HCT116 (cell line): Measurements from ENCODE around the gene KCTD2. TPM values are rescaled to one million over a fixed set of nuclear protein-coding genes. Genes with fewer than 3 reads are reported as not detected.
A peak's percentile ranks its signal among the peaks of the same experiment; 100 is the strongest.

ENCODE experiments used
- ATAC-seq: fragments of 200-7000 bp; cut with Tn5 transposase; 2 replicates; pipeline ENCODE4 v1.9.1; 2020; ENCODE audit warnings: mild to moderate bottlenecking, moderate library complexity
- BruUV-seq: library from RNA; stranded (reverse); fragments of 400-500 nt; replicated peaks from 2 replicates; lab custom pipeline; 2021; lab: Mats Ljungman, UMichigan
- CTCF ChIA-PET: fragments of 300-600 bp; sonication (Branson Sonifier 250); formaldehyde crosslinking; loops from one replicate; lab custom pipeline; 2021; ENCODE audit warnings: antibody characterized with exemption; lab: Charles Lee
- POLR2A ChIA-PET: fragments of 300-600, 350-600 bp; sonication (Branson Sonifier 250); formaldehyde crosslinking; loops from one replicate; lab custom pipeline; 2021; ENCODE audit warnings: antibody characterized with exemption; lab: Charles Lee
- RAD21 ChIA-PET, 2 experiments: fragments of 300-600 bp; sonication (Branson Sonifier 250); formaldehyde crosslinking; loops; one replicate each; lab custom pipeline; 2023; ENCODE audit warnings: low total read pairs in 2 of 2; ENCODE audit not compliant: uncharacterized antibody in 2 of 2, unreplicated experiment in 2 of 2, low non-redundant PET in 1 of 2; lab: Charles Lee
- DNase-seq: peaks from one replicate; pipeline ENCODE4 v3.0.0-alpha.2; 2010; ENCODE audit warnings: low read depth, low spot score
- H2AFZ ChIP-seq: fragments of 200-600 bp; shearing (Covaris generic), sonication (generic); 2 replicates; pipeline ENCODE4 v1.6.1; 2017; ENCODE audit warnings: low read depth, mixed run types, mixed read lengths, antibody characterized with exemption, low read length; ENCODE audit not compliant: poor library complexity, severe bottlenecking
- H3K27ac ChIP-seq: 2 replicates; pipeline ENCODE4 v1.5.1; 2012; ENCODE audit warnings: low read depth, low read length
- H3K27me3 ChIP-seq: fragments of 200-600 bp; sonication (generic); 2 replicates; pipeline ENCODE4 v1.6.1; 2016; ENCODE audit warnings: mixed run types, low read length, mixed read lengths; ENCODE audit not compliant: insufficient read depth
- H3K36me3 ChIP-seq, 2 experiments: fragments of 200-500 bp in 1 of 2; fragments of 200-600 bp in 1 of 2; sonication (Bioruptor generic) in 1 of 2; sonication (generic) in 1 of 2; 2 replicates each; pipeline versions ENCODE4 v1.5.1 to v1.6.1; 2014 to 2016; ENCODE audit warnings: low read length in 2 of 2, inconsistent platforms in 1 of 2, mixed read lengths in 1 of 2, mixed run types in 1 of 2; ENCODE audit not compliant: insufficient read depth in 2 of 2, control insufficient read depth in 1 of 2
- H3K4me1 ChIP-seq, 2 experiments: fragments of 200-600 bp in 1 of 2; sonication (generic) in 1 of 2; 2 replicates each; pipeline versions ENCODE4 v1.5.1 to v1.6.1; 2012 to 2017; ENCODE audit warnings: low read length in 2 of 2, inconsistent platforms in 1 of 2, mild to moderate bottlenecking in 1 of 2, mixed read lengths in 1 of 2, mixed run types in 1 of 2, moderate library complexity in 1 of 2; ENCODE audit not compliant: insufficient read depth in 2 of 2, control insufficient read depth in 1 of 2
- H3K4me2 ChIP-seq: fragments of 200-600 bp; sonication (generic); 2 replicates; pipeline ENCODE4 v1.6.1; 2017; ENCODE audit warnings: mixed run types, low read length, mixed read lengths
- H3K4me3 ChIP-seq, 2 experiments: fragments of 200-600 bp in 1 of 2; sonication (generic) in 1 of 2; replicated peaks in 1 of 2; 2 replicates each; pipeline ENCODE4 v1.5.1; 2011 to 2016; ENCODE audit warnings: low read length in 2 of 2, control low read depth in 1 of 2, low read depth in 1 of 2, mild to moderate bottlenecking in 1 of 2, mixed read lengths in 1 of 2, mixed run types in 1 of 2
- H3K79me2 ChIP-seq: fragments of 200-600 bp; sonication (generic); 2 replicates; pipeline ENCODE4 v1.6.1; 2017; ENCODE audit warnings: mild to moderate bottlenecking, mixed run types, low read length, moderate library complexity, mixed read lengths; ENCODE audit not compliant: insufficient read depth
- H3K9ac ChIP-seq: fragments of 200-600 bp; sonication (generic); 2 replicates; pipeline ENCODE4 v1.6.1; 2016; ENCODE audit warnings: low read length, mixed read lengths
- H3K9me2 ChIP-seq: fragments of 200-600 bp; sonication (generic), shearing (Covaris generic); 2 replicates; pipeline ENCODE4 v1.6.1; 2017; ENCODE audit warnings: mixed run types, mild to moderate bottlenecking, moderate library complexity; ENCODE audit not compliant: insufficient read depth
- H3K9me3 ChIP-seq, 2 experiments: fragments of 200-500 bp in 1 of 2; fragments of 200-600 bp in 1 of 2; sonication (Bioruptor generic) in 1 of 2; sonication (generic) in 1 of 2; 2 replicates each; pipeline ENCODE4 v1.6.1; 2014 to 2017; ENCODE audit warnings: low read length in 2 of 2, mixed read lengths in 2 of 2, inconsistent platforms in 1 of 2, low read depth in 1 of 2, mild to moderate bottlenecking in 1 of 2, mixed run types in 1 of 2, moderate library complexity in 1 of 2; ENCODE audit not compliant: control insufficient read depth in 1 of 2, insufficient read depth in 1 of 2
- H4K20me1 ChIP-seq: fragments of 200-600 bp; sonication (generic), shearing (Covaris generic); 2 replicates; pipeline ENCODE4 v1.6.1; 2017; ENCODE audit warnings: mixed run types, mild to moderate bottlenecking, moderate library complexity; ENCODE audit not compliant: insufficient read depth
- EGR1 ChIP-seq: IDR thresholded peaks from 2 replicates; pipeline ENCODE4 v1.6.1; 2012; ENCODE audit warnings: low read depth
- EZH2 ChIP-seq: fragments of 200-600 bp; sonication (generic); IDR thresholded peaks from 2 replicates; pipeline ENCODE4 v1.6.1; 2017; ENCODE audit warnings: antibody characterized with exemption, mixed run types
- FOSL1 ChIP-seq: IDR thresholded peaks from 2 replicates; pipeline ENCODE4 v1.6.1; 2012; ENCODE audit warnings: low read depth
- MAX ChIP-seq: IDR thresholded peaks from 2 replicates; pipeline ENCODE4 v1.6.1; 2012
- POLR2A ChIP-seq: IDR thresholded peaks from 2 replicates; pipeline ENCODE4 v1.7.0; 2011; ENCODE audit warnings: borderline replicate concordance; ENCODE audit not compliant: insufficient read depth, insufficient read length; ENCODE audit errors: extremely low read depth
- POLR2AphosphoS5 ChIP-seq: IDR thresholded peaks from 2 replicates; pipeline ENCODE4 v1.6.1; 2011; ENCODE audit warnings: mild to moderate bottlenecking, low read depth, low read length, moderate library complexity
- TCF7L2 ChIP-seq: IDR thresholded peaks from 2 replicates; pipeline ENCODE4 v1.7.0; 2011; ENCODE audit warnings: borderline replicate concordance, inconsistent platforms; ENCODE audit not compliant: insufficient read depth, insufficient read length; ENCODE audit errors: extremely low read depth
- YY1 ChIP-seq: IDR thresholded peaks from 2 replicates; pipeline ENCODE4 v1.6.1; 2011; ENCODE audit warnings: low read length, low read depth, moderate library complexity, mild to moderate bottlenecking; ENCODE audit not compliant: insufficient replicate concordance; ENCODE audit errors: extremely low read depth
- ZFX ChIP-seq: fragments of 450-650 bp; IDR thresholded peaks from 2 replicates; pipeline ENCODE4 v1.6.1; 2017
- ZNF274 ChIP-seq: fragments of 200-500 bp; sonication (Bioruptor generic); IDR thresholded peaks from 2 replicates; pipeline ENCODE4 v1.6.1; 2014; ENCODE audit warnings: mild to moderate bottlenecking, low read depth, low read length, inconsistent platforms
- intact Hi-C: fragments of 100-400 bp; cut with micrococcal nuclease; formaldehyde crosslinking; loops from 2 replicates; pipeline ENCODE4 v1.10.0; 2022
- total RNA-seq: library from RNA; stranded (reverse); gene quantifications from one replicate; pipeline ENCODE4 v1.2.1, GENCODE V29; 2021; ENCODE audit not compliant: unreplicated experiment
- TF ChIP-seq, protein P1 (sequence below): IDR thresholded peaks from 2 replicates; pipeline ENCODE4 v1.6.1; 2011; ENCODE audit warnings: mild to moderate bottlenecking, low read length, moderate library complexity; ENCODE audit not compliant: insufficient replicate concordance; ENCODE audit errors: extremely low read depth
- TF ChIP-seq, protein P2 (sequence below), 3 experiments: fragments of 200-600 bp in 1 of 3; sonication (generic) in 1 of 3; IDR thresholded peaks in 2 of 3; conservative IDR thresholded peaks in 1 of 3; 2 replicates each; pipeline ENCODE4 v1.5.1; 2012 to 2017; ENCODE audit warnings: low read depth in 2 of 3, low read length in 2 of 3, antibody characterized with exemption in 1 of 3, borderline replicate concordance in 1 of 3, control low read depth in 1 of 3, mild to moderate bottlenecking in 1 of 3, mixed read lengths in 1 of 3, mixed run types in 1 of 3, moderate library complexity in 1 of 3; ENCODE audit not compliant: insufficient read depth in 1 of 3

Gene KCTD2
- total RNA-seq, 1 experiment from 2014 or later = 23.3 TPM

GRCh38 chr17:75087182-75087557 lies 40.1 kb downstream of the KCTD2 start:
- Histone ChIP-seq H3K79me2 (peaks cover 42% of the 10 kb centered on the region), H3K4me3 (peak overlapping the region; percentile 76 to 83), H3K36me3 (no peaks in the 10 kb centered on the region; a peak in 1 of 4 replicates), H4K20me1 (no peaks in the 10 kb centered on the region), H3K9ac (peak overlapping the region; percentile 97), H2AFZ (no peak overlapping the region), H3K4me1 (peaks cover 74 to 89% of the 10 kb centered on the region in 2 experiments), H3K27ac (peak overlapping the region; percentile 99), H3K27me3 (no peaks in the 10 kb centered on the region), H3K4me2 (peak overlapping the region; percentile 92), H3K9me2 (no peaks in the 10 kb centered on the region), H3K9me3 (no peaks in the 10 kb centered on the region)
- DNase-seq = no peak
- intact Hi-C loops = loop anchor here (1.0 kb wide), 1 partner anchor 9 kb away; no protein-coding TSS in a partner anchor
- peak; percentile 15 for ATAC-seq
- POLR2A ChIA-PET = interaction anchor here (1.0 to 2.1 kb wide), 14 partner anchors 9 to 184 kb away, joined by 3 to 21 read pairs (median 6); partner anchors contain the start of genes ARMC7 and MIF4GD
- CTCF ChIA-PET = interaction anchor here (0.6 to 2.6 kb wide), 10 partner anchors 8 to 125 kb away, joined by 3 to 12 read pairs (median 4); partner anchors contain the start of gene NT5C
- TF ChIP-seq TCF7L2 = no peak
- no peak for TF ChIP-seq POLR2A
- TF ChIP-seq MAX = no peak
- no peak for TF ChIP-seq POLR2AphosphoS5
- no peak for TF ChIP-seq FOSL1
- TF ChIP-seq EZH2 = no peak
- no TSS peak for BruUV-seq
- RAD21 ChIA-PET = interaction anchor here (1.0 to 1.3 kb wide), 4 partner anchors 9 to 52 kb away, joined by 3 read pairs; no protein-coding TSS in a partner anchor

GRCh38 chr17:75087558-75088453 lies 40.8 kb downstream of the KCTD2 start, which contains the start of gene SLC16A5:
Gene SLC16A5 (plus strand): TSS chr17:75087954. CDS start chr17:75093637, 5,683 bp downstream.
- H3K36me3 ChIP-seq = no peaks in the 10 kb centered on the region; a peak in 1 of 4 replicates
- peak within 1 kb of the TSS; percentile 97 for H3K9ac ChIP-seq
- ATAC-seq (peak; percentile 78), DNase-seq (peak; percentile 84)
- peak within 1 kb of the TSS; percentile 92 for H3K4me2 ChIP-seq
- ChIA-PET CTCF (interaction anchor here (0.6 to 2.6 kb wide), 11 partner anchors 8 to 126 kb away, joined by 3 to 12 read pairs (median 4); partner anchors contain the start of gene NT5C), RAD21 (interaction anchor here (0.5 to 1.3 kb wide), 6 partner anchors 9 to 53 kb away, joined by 3 to 4 read pairs (median 3); no protein-coding TSS in a partner anchor), POLR2A (interaction anchor here (0.7 to 2.1 kb wide), 18 partner anchors 8 to 183 kb away, joined by 3 to 21 read pairs (median 4); partner anchors contain the start of genes ARMC7, MIF4GD and MRPL58)
- peak within 1 kb of the TSS; percentile 99 for H3K27ac ChIP-seq
- intact Hi-C loops = loop anchor here (1.0 kb wide), 1 partner anchor 8 kb away; no protein-coding TSS in a partner anchor
- BruUV-seq = no TSS peak
- no peaks in the 10 kb centered on the region for H3K9me2 ChIP-seq
- H4K20me1 ChIP-seq = no peaks in the 10 kb centered on the region
- no peaks in the 10 kb centered on the region for H3K9me3 ChIP-seq
- H3K4me1 ChIP-seq = peaks cover 72 to 89% of the 10 kb centered on the region in 2 experiments
- H3K79me2 ChIP-seq = peaks cover 47% of the 10 kb centered on the region
- H2AFZ ChIP-seq = no peak within 1 kb of the TSS
- no peaks in the 10 kb centered on the region for H3K27me3 ChIP-seq
- peak within 1 kb of the TSS; percentile 76 to 83 for H3K4me3 ChIP-seq
- TF ChIP-seq ZFX = peak; percentile 94
- TF ChIP-seq, protein P1, sequence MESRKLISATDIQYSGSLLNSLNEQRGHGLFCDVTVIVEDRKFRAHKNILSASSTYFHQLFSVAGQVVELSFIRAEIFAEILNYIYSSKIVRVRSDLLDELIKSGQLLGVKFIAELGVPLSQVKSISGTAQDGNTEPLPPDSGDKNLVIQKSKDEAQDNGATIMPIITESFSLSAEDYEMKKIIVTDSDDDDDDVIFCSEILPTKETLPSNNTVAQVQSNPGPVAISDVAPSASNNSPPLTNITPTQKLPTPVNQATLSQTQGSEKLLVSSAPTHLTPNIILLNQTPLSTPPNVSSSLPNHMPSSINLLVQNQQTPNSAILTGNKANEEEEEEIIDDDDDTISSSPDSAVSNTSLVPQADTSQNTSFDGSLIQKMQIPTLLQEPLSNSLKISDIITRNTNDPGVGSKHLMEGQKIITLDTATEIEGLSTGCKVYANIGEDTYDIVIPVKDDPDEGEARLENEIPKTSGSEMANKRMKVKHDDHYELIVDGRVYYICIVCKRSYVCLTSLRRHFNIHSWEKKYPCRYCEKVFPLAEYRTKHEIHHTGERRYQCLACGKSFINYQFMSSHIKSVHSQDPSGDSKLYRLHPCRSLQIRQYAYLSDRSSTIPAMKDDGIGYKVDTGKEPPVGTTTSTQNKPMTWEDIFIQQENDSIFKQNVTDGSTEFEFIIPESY = no peak
- TF ChIP-seq ZNF274 = no peak
- TF ChIP-seq POLR2A = peak; percentile 77
- peak; percentile 53 for TF ChIP-seq YY1
- no peak for TF ChIP-seq EGR1
- TF ChIP-seq POLR2AphosphoS5 = peak; percentile 95
- TF ChIP-seq, protein P2, sequence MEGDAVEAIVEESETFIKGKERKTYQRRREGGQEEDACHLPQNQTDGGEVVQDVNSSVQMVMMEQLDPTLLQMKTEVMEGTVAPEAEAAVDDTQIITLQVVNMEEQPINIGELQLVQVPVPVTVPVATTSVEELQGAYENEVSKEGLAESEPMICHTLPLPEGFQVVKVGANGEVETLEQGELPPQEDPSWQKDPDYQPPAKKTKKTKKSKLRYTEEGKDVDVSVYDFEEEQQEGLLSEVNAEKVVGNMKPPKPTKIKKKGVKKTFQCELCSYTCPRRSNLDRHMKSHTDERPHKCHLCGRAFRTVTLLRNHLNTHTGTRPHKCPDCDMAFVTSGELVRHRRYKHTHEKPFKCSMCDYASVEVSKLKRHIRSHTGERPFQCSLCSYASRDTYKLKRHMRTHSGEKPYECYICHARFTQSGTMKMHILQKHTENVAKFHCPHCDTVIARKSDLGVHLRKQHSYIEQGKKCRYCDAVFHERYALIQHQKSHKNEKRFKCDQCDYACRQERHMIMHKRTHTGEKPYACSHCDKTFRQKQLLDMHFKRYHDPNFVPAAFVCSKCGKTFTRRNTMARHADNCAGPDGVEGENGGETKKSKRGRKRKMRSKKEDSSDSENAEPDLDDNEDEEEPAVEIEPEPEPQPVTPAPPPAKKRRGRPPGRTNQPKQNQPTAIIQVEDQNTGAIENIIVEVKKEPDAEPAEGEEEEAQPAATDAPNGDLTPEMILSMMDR (IDR thresholded peaks at IDR 0.05 in 2 of 3, conservative IDR thresholded peaks at IDR 0.05 in 1 of 3; ENCODE audit: borderline replicate concordance in 1 of 3, insufficient read depth in 1 of 3, low read depth in 2 of 3, low read length in 2 of 3) = no peak
